GM21619 (cell line): ENCODE measurements around the gene TMEM44.
A peak's percentile ranks its signal among the peaks of the same experiment; 100 is the strongest.

ENCODE experiments used
- ATAC-seq: cut with Tn5 transposase; IDR thresholded peaks from one replicate; pipeline ENCODE4 v1.9.1; 2021; ENCODE audit not compliant: unreplicated experiment

TMEM44 gene

DNA sequence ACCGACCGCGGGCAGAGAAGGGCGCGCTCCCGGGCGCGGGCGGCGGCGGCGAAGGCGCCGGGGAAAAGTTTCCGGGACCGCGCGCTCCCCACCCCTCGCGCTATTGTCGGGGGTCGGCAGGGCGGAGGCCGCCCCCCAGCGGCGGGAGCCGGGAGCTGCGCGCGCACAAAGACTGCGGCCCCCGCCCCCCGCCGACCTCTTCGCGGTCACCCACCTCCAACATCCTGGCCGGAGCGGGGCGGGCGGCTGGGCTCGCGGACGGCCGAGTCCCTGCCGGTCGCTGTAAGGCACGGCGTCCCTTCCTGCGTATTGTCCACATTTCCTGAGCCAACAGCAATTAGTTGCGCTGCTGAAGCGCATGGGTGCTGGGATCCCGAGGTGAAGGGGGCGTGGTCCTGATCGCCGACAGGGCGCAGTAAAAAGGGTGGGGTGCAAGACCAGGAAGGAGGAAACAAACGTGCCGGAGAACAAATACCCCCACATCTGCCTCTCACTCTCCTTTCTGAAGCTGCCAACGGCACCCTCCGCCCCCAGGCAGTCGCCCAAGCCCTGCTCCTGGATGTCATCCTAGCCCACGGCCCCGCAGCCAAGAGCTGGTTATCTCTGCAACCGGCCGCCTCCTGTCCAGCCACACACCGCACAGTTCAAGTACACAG is at the start of gene TMEM44:
Gene TMEM44, minus strand, starts transcription at position 71 of the 656 bp plus-strand sequence. CDS start 204 bp downstream, outside the sequence.
- peak; percentile 79 for ATAC-seq

DNA sequence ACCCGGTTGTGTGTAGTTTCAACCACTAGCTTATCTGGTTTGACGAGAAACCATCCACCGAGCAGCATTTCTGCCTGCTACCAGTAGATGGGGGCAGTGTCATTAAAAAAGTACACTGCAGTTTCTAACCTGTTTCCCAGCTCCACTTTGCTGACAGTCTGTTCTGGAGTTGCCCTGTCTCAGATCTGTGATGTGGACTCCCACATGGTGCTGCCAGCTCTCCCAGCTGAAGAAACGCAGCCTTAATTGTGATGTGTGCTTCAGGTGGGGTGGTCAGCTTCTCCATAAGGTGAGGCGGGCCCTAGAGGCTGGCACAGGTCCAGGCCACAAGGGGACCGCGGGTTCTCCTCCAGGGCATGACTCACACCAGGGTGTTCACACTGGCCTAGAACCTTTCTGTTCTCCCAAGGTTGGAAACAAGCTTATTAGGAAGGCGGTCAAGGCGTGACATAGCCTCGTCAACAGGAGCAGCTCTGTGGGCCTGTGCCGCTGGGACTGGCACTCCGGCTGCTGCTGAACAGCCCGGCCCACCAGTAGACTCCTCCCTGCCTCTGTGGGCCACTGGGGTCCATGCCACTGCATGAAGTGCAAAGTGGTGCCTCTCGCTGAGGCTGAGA is 49.6 kb upstream of the TMEM44 start:
- ATAC-seq, result peak; percentile 55

DNA sequence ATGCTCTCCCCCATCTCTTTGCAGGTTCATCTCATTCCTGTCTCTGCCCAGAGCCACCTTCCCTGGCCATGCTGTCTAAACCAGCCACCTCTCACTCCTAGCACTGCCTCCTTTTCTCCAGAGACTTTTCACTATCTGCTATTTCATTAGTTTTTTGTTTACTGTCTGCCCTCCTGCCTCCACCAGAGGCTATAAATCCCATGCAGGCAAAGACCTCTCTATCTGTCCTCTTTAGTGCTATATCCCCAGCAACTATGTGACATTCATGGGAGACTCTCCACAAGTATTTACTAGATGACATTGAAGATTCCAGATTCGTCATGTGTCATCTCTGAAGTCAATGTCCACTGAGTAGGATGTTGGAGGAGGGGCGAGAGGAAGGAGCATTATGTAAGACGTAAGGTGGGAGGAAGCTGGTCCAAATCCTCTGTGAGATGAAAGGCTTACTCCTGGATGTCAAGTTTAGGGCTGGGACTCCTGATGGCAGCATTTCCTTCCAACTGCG is 49.0 kb upstream of the TMEM44 start:
- no peak for ATAC-seq

DNA sequence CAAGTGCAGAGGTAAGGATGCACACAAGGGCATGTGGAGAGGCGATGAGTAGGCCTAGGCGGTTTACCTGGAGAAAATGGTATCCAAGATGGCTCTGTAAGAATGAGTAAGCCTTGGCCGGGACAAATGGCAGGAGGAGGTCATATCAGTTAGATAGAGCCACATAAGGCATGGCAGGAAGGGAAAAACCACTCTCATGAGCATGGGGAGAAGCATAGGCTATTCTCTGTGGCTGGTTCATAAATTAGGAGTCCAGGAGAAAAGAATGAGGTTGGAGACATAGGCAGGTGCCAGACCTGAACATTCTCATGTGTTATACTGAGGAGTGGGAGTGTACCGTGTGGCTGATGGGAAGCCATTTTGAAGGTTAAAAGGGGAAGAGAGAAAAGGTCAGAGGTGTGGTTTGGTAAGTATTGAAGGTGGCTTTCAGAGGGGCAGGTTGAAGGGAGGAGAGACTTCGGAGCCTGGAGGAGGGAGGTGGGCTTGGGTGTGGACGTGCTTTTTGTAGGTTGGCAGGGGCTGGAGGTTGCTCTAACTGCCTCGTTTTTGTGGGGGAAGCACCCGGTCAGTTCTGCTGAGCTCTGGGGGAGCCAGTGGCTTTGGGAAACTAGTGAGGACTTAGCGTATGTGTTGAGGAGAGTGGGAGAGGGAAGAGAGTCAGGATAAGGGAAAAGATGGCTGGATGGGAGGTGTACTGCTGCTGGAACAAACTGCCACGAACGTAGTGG is 47.8 kb upstream of the TMEM44 start:
- no peak for ATAC-seq

GRCh38 chr3:194676471-194676870 is 43.3 kb upstream of the TMEM44 start:
- no peak for ATAC-seq

GRCh38 chr3:194675680-194676079 is 42.5 kb upstream of the TMEM44 start:
- ATAC-seq, result no peak

DNA sequence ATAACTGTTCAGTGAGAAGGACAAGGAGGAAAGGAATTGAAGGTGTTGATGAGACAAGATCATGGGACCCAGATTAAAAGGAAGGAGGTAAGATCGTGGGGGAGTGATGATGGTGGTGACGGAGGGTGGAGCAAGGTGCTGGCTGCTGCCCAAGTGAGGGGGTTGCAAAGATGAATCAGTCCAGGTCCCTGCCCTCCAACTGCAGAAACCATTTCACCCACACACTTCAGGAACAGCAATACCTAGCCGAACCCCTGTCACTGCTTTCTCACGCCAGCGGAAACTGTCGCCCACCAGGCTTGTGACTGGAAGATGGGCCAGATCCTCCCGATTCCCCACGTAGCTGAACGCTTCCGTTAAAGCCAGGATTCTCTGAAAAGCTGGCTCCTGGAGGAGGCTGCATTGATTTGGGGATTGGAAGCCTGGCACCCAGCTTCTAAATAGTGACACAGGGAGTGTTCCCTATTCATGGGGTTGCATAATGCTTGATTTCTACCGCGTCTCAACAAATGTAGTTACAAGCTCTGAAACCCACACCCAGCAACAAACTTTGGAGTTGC is 41.9 kb upstream of the TMEM44 start:
- ATAC-seq, result no peak

DNA sequence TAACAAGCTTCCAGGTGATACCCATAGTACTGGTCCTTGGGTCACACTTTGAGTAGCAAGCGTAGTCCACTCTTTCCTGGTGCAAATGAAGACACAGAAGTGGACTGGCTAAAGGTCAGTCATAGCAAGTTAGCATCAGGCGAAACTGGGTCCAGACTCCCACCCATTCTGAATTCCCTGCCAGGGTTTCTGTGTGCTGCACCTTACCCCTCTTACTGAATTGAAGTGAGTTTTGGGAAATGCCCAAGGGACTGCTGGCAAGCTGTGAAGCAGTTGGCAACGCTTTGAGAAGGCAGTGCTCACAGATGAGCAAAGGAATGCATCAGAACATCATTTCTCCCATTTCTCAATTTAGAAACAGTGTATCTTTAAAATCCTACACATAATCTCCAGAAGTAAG is 40.5 kb upstream of the TMEM44 start:
- ATAC-seq, result no peak

DNA sequence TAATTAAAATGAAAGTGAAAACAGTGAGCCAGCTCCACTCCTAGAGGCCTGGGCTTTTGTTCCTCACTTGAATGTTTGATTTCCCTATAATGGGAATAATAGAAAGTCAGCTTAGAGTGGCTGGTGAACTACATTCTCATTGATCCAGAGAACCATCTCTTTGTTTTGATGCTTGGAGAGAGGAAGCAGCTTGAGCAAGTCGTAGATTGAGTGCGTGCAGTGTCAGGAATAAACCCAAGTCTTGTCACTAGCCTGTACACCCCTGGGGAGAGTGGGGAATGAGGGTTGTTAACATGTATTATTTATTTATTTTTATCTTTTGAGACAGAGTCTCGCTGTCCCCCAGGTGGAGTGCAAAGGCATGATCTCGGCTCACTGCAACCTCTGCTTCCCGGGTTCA is 39.7 kb upstream of the TMEM44 start:
- no peak for ATAC-seq

DNA sequence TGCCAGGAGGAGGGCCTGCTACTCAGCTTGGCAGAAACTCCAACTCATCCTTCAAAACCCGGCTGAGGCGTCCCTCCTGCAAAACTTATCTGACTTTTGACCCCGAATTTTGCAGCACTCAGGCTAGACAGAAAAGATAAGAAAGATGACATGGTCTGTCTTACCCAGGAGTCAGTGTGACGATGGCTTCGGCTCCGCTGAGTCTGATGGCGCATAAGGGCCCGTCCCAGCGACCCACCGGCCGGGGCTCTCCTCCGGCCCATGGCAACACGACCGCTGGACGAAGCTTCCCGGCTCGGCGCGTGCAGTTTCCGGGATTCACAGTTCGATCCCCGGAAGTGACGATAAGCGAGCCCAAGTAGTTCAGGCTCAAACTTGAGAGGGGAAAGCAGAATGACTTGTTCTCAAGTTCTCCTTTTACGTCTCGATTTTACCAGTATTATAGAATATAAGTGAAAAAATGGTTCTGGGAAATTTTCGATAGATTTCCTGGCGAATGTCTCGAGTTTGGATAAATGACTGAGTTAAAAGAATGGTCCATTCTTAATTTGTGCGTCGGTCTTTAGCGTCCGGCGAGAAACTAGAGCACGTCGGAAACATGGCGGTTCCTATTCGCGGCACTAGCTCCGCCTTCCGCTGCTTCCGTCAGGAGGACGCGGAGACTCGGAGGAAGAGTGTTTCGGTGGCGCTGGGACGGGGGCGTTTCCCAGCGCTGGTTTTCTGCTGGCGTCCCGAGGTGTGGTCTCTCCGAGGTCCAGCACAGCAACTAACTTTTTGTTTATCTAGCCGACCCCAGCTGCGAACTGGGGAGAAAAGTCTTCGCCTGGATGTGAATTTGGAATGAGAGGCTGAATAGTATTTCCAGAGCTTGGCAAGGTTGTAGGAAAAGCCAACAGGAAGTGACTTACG is 38.9 kb upstream of the TMEM44 start, which contains the start of gene LSG1:
Gene LSG1, minus strand, starts transcription at position 292 of the 909 bp plus-strand sequence. Its CDS starts 29 bp downstream, at position 263.
- peak; percentile 77 for ATAC-seq

GRCh38 chr3:194671511-194671899 is 38.3 kb upstream of the TMEM44 start:
- ATAC-seq, result peak; percentile 26

DNA sequence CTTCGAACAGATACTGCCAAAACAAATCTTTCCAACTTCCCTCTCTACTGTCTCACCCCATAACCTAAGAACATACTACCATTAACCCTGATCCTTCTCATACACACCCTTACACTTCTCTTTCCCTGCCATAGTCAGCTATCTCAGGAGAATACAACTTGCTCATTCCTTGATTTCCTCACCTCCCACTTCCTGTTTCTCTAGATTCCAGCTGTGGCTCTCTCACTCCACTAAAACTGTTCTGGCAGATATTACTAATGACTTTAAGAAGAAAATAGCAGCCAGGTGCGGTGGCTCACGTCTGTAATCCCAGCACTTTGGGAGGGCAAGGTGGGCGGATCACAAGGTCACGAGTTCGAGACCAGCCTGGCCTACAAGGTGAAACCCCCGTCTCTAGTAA is 34.1 kb upstream of the TMEM44 start:
- no peak for ATAC-seq

DNA sequence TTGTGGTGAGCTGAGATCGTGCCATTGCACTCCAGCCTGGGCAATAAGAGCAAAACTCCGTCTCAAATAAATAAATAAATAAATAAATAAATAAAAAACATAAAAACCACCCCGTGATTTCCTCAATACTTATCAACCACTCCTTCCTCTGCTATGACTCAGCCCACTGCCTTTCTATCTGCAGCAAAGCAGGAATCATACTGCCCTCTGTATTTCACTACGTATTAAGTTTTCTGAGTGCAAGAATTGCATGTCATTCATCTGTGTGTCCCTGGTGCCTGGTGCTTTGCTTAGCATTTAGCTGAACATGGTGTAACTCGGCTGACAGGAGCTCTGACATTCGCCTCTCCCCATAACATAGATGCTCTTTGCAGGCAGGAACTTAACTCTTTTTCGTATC is 31.6 kb upstream of the TMEM44 start:
- ATAC-seq, result no peak

GRCh38 chr3:194661946-194662345 is 28.7 kb upstream of the TMEM44 start:
- ATAC-seq, result no peak

DNA sequence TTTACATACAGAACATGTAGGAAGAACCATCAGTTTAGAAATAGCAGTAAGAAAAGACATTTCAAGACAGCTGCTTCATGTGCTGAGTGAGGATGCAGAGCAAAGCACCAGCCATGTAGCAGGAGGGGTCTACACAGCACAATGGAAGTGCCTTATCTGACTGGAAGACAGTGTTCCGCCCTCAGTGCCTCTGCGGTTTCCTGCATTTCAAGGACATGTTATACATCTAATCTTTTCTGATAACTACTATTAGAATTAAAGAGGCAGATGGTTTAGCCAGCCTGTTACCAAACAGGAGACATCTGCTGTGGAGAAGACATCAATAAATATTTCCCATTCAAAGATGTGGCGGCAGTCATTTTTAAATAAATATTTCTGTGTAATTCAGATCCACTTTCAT is 28.2 kb upstream of the TMEM44 start:
- no peak for ATAC-seq

- ATAC-seq, result no peak
These were observed 26.6 kb upstream of the TMEM44 start for GRCh38 chr3:194659778-194660177.

- ATAC-seq, result no peak
These were observed 25.4 kb upstream of the TMEM44 start for GRCh38 chr3:194658477-194659242.

- ATAC-seq, result no peak
These were observed 24.2 kb upstream of the TMEM44 start for GRCh38 chr3:194657439-194657838.

- ATAC-seq, result peak; percentile 76
These were observed 21.2 kb upstream of the TMEM44 start for GRCh38 chr3:194654443-194654842.

GRCh38 chr3:194647747-194648146 is 14.5 kb upstream of the TMEM44 start:
- no peak for ATAC-seq
